ENCODE results near the gene MLIP. TPM values are rescaled to one million over a fixed set of nuclear protein-coding genes. Genes with fewer than 3 reads are reported as not detected.

Gene MLIP
- total and polyA plus RNA-seq, 8 donors = 0.09 to 0.70 (median 0.23) TPM

DNA sequence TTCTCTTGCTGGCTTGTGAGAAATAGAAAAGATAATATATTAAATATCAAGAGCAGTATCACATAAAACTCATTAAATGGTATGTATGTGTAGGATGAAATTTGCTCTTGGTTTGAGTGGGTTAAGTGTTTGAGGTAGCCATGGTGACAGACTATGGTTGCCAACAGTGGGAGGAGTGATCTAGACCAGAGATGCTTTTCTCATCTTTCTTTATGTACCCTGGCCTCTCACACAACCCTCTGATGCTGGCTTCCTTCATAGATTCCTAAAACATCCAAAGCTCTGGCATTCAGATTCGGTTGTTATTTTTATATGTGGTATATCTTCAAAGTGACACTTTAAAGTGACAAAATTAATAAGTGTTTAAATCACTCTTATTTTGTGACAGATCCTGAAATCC lies 9.0 kb upstream of the MLIP start:
- Histone ChIP-seq H3K27me3 (no peaks in the 10 kb centered on the region), H3K36me3 (no peaks in the 10 kb centered on the region), H3K27ac (no peak overlapping the region), H3K9me3 (no peaks in the 10 kb centered on the region), H3K4me1 (no peaks in the 10 kb centered on the region), H3K4me3 (no peak overlapping the region)
- TF ChIP-seq, protein P1, sequence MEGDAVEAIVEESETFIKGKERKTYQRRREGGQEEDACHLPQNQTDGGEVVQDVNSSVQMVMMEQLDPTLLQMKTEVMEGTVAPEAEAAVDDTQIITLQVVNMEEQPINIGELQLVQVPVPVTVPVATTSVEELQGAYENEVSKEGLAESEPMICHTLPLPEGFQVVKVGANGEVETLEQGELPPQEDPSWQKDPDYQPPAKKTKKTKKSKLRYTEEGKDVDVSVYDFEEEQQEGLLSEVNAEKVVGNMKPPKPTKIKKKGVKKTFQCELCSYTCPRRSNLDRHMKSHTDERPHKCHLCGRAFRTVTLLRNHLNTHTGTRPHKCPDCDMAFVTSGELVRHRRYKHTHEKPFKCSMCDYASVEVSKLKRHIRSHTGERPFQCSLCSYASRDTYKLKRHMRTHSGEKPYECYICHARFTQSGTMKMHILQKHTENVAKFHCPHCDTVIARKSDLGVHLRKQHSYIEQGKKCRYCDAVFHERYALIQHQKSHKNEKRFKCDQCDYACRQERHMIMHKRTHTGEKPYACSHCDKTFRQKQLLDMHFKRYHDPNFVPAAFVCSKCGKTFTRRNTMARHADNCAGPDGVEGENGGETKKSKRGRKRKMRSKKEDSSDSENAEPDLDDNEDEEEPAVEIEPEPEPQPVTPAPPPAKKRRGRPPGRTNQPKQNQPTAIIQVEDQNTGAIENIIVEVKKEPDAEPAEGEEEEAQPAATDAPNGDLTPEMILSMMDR (IDR thresholded peaks at IDR 0.05) = no peak
- no peak for DNase-seq
- ATAC-seq = no peak
- intact Hi-C loops (cut with DNase I) = no loop called here

DNA sequence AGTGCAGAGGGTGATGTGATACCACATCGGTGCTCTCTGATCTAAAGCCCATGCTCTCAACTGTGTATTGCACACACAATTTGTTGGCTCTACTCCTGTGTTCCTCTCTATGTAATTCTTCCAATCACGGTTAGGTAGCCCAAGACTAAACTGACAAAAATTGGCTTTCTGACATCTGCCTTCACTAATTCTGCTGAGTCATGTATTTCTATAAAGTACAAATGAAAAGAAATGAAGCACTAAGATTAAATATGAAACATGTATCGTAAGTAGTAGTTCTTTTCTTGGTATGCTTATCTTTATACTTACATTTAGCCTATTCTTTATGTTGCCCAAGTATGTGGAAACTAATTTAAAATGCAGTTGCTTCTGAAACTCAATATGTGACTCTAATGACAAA lies 7.7 kb upstream of the MLIP start:
- ATAC-seq (no peak), DNase-seq (no peak)
- H3K36me3 ChIP-seq = no peaks in the 10 kb centered on the region
- intact Hi-C loops (cut with DNase I) = no loop called here
- no peaks in the 10 kb centered on the region for H3K27me3 ChIP-seq
- no peak overlapping the region for H3K4me3 ChIP-seq
- H3K27ac ChIP-seq = no peak overlapping the region
- no peaks in the 10 kb centered on the region for H3K4me1 ChIP-seq
- no peaks in the 10 kb centered on the region for H3K9me3 ChIP-seq
- TF ChIP-seq, protein P1 (IDR thresholded peaks at IDR 0.05) = no peak

DNA sequence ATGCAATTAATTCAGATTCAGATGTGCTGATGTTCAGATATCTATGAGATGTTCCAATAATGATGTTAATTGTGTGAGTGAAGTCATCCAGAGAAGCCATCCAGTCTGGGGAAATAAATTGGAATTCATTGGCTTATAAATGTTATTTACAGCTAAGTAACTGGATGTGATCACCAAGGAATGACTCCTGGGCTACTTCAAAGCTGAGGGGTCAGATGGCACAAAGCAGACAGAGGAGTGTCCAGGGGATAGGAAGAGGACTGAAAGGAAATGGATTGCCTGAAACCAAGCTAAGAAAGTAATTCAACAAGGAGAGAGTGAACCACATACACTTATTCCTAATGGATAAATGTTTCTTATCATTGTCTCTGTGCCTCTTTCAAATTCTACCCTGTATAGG lies 4.5 kb upstream of the MLIP start:
- no peaks in the 10 kb centered on the region for H3K9me3 ChIP-seq
- H3K4me1 ChIP-seq = no peaks in the 10 kb centered on the region
- no peak for DNase-seq
- ATAC-seq = no peak
- TF ChIP-seq, protein P1 (IDR thresholded peaks at IDR 0.05) = no peak
- intact Hi-C loops (cut with DNase I) = no loop called here
- H3K36me3 ChIP-seq = no peaks in the 10 kb centered on the region
- no peak overlapping the region for H3K4me3 ChIP-seq
- no peaks in the 10 kb centered on the region for H3K27me3 ChIP-seq
- no peak overlapping the region for H3K27ac ChIP-seq

- no peak for DNase-seq
- Histone ChIP-seq H3K27ac (no peak overlapping the region), H3K9me3 (no peaks in the 10 kb centered on the region), H3K27me3 (no peaks in the 10 kb centered on the region), H3K4me1 (no peaks in the 10 kb centered on the region), H3K36me3 (no peaks in the 10 kb centered on the region), H3K4me3 (no peak overlapping the region)
- ATAC-seq = no peak
- TF ChIP-seq, protein P1 (IDR thresholded peaks at IDR 0.05) = no peak
- intact Hi-C loops (cut with DNase I) = no loop called here
Measured at GRCh38 chr6:54107470-54108090, 3.7 kb upstream of the MLIP start.

- H3K4me1 ChIP-seq = no peaks in the 10 kb centered on the region
- H3K36me3 ChIP-seq = no peaks in the 10 kb centered on the region
- intact Hi-C loops (cut with DNase I) = no loop called here
- no peak for DNase-seq
- no peaks in the 10 kb centered on the region for H3K9me3 ChIP-seq
- no peak overlapping the region for H3K4me3 ChIP-seq
- H3K27me3 ChIP-seq = no peaks in the 10 kb centered on the region
- no peak overlapping the region for H3K27ac ChIP-seq
- no peak for ATAC-seq
- TF ChIP-seq, protein P1 (IDR thresholded peaks at IDR 0.05) = no peak
Measured at GRCh38 chr6:54108271-54108670, 3.0 kb upstream of the MLIP start.
